HG02763 (cell line): ENCODE data around the gene TFG.

Experiments used
- ATAC-seq: cut with Tn5 transposase; IDR thresholded peaks from one replicate; pipeline ENCODE4 v1.9.1; 2021; ENCODE audit warnings: mild to moderate bottlenecking, moderate library complexity; ENCODE audit not compliant: unreplicated experiment

Gene TFG

DNA sequence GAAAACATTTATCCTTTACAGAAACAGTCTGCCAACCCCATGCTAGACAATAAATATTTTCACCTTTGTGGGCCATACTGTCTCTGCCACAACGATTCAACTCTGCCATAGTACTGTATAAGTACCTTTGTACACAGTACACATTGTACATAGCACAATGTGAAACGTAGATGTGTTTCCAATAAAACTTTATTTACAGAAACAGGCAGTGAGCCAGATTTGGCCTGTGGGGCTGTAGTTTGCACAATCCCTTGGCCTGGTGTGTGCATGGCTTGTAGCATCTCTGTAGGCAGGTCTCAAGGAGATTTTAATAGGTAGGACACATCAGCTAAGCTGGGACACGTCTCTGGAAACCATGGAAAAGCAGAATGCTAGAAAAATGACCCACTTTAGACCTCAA is 74.3 kb downstream of the TFG start:
- no peak for ATAC-seq

DNA sequence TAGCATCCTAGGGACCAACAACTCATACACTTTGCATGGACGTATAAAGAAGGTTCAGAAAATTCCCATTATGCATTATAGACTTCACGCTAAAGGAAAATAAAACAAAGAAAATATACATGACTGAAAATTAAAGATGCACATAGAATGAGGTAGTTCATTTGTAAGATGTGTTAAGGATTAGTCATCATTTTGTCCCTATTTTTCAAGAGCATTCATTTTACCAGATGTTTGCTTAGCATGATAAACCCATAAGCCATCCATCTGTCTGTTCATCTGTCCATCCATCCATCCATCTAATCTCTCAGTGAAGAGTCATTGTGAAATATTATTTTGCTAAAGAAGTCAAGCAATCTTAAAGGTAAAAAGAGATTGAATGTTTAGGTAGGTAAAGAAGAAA is 80.3 kb downstream of the TFG start:
- no peak for ATAC-seq

DNA sequence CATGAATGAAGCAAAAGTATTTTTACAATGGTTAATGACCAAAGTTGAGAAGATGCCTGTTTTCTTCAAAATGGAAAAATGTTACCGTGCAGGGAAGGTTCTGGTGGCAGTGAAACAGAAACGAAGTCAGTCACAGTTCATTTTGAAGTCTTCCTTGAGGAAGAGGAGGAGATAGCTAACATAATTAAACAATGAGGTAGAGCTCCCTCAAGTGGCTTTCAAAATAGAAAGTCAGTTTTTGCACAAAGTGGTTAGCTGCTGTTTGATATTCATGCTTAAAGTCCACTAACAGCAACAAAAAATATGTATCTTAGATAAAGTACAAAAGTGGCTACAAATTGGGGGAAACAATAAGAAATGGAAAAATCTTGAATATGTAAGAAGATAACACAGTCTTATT is 87.3 kb downstream of the TFG start:
- ATAC-seq, result no peak

DNA sequence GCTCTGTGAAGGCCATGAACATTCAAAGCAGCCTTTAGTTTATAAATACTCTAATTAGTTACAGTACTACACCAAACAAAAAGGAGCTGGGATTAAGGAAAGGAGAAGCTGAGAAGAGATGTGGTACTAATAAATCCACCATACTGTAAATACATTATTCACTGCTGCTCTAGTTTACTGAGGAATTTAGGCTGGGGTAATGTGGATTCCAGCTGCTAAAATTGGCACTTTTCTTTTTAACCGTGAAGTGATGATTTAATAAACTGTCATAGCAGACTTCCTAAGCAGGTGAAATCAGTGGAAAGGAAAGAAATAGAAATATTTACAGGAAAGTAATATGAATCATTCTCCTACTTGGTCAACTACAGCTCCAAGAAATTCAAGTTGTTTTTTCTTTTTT is 88.7 kb downstream of the TFG start:
- no peak for ATAC-seq
